A549 (cell line): ENCODE measurements around the gene UTRN.

Experiments used
- BHLHE40 ChIP-seq: IDR thresholded peaks from 2 replicates; pipeline ENCODE4 v1.6.1; 2012; ENCODE audit warnings: low read depth, low read length, inconsistent platforms
- CHD2 ChIP-seq: fragments of 150-350 bp; IDR thresholded peaks from 2 replicates; pipeline ENCODE4 v1.6.1; 2014; ENCODE audit warnings: low read length; ENCODE audit not compliant: partially characterized antibody
- ESRRA ChIP-seq: fragments of 150-350 bp; IDR thresholded peaks from 2 replicates; pipeline ENCODE4 v1.6.1; 2014; ENCODE audit warnings: mild to moderate bottlenecking, low read length, borderline replicate concordance
- HOXA7 ChIP-seq: fragments of 250-450 bp; sonication (Bioruptor Pico); IDR thresholded peaks from 2 replicates; pipeline ENCODE4 v1.5.0; 2020; ENCODE audit warnings: mild to moderate bottlenecking, moderate library complexity
- POLR2A ChIP-seq: IDR thresholded peaks from 2 replicates; pipeline ENCODE4 v1.6.1; 2012; ENCODE audit warnings: mild to moderate bottlenecking, low read length
- RCOR1 ChIP-seq: fragments of 150-350 bp; IDR thresholded peaks from 2 replicates; pipeline ENCODE4 v1.6.1; 2014; ENCODE audit warnings: antibody characterized with exemption, low read length, low read depth
- SMC3 ChIP-seq: fragments of >200 bp; sonication (Bioruptor Twin); formaldehyde crosslinking; IDR thresholded peaks from 3 replicates; pipeline ENCODE4 v1.6.1; 2018; ENCODE audit warnings: inconsistent platforms
- TP53 ChIP-seq: fragments of 250-450 bp; sonication (Bioruptor Pico); IDR thresholded peaks from 2 replicates; pipeline ENCODE4 v1.5.0; 2021; ENCODE audit warnings: mild to moderate bottlenecking, moderate library complexity
- ZC3H11A ChIP-seq: fragments of 450-650 bp; IDR thresholded peaks from 2 replicates; pipeline ENCODE4 v1.6.1; 2014; ENCODE audit warnings: antibody characterized with exemption, mild to moderate bottlenecking
- TF ChIP-seq, protein P1 (sequence below): fragments of >200 bp; sonication (Bioruptor Twin); formaldehyde crosslinking; IDR thresholded peaks from 3 replicates; pipeline ENCODE4 v1.5.1; 2016

DNA sequence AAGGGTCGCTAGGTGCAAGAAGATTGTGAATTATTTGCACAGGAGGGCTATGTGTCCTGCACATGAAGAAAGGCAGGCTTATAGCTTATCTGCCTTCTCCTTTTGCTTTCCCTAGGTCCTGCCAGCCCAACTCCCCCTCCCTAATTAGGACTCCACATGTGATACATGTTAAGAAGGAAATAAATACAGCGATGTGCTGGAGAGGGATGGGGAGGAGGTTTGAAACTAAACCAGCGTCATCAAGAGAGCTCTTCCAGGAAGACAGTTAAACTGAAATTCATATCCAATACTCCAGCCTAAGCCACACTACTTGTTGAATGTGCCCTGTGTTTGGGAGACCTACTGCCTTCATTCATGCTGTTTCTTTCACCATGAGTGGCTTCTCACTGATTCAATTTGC is 34.9 kb upstream of the UTRN start:
- no peak for TF ChIP-seq POLR2A
- TF ChIP-seq TP53 (CRISPR knock-in tag): no peak
- TF ChIP-seq, protein P1, sequence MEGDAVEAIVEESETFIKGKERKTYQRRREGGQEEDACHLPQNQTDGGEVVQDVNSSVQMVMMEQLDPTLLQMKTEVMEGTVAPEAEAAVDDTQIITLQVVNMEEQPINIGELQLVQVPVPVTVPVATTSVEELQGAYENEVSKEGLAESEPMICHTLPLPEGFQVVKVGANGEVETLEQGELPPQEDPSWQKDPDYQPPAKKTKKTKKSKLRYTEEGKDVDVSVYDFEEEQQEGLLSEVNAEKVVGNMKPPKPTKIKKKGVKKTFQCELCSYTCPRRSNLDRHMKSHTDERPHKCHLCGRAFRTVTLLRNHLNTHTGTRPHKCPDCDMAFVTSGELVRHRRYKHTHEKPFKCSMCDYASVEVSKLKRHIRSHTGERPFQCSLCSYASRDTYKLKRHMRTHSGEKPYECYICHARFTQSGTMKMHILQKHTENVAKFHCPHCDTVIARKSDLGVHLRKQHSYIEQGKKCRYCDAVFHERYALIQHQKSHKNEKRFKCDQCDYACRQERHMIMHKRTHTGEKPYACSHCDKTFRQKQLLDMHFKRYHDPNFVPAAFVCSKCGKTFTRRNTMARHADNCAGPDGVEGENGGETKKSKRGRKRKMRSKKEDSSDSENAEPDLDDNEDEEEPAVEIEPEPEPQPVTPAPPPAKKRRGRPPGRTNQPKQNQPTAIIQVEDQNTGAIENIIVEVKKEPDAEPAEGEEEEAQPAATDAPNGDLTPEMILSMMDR: no peak
- no peak for TF ChIP-seq RCOR1
- TF ChIP-seq BHLHE40: no peak
- TF ChIP-seq CHD2: no peak
- TF ChIP-seq ESRRA: no peak
- TF ChIP-seq ZC3H11A: no peak
- no peak for TF ChIP-seq SMC3
- no peak for TF ChIP-seq HOXA7 (CRISPR knock-in tag)
